Subcutaneous abdominal adipose tissue (tissue), 5 donors: Measurements from ENCODE around the gene TMEM9.

Experiments
- H3K27ac ChIP-seq: one replicate; pipeline ENCODE4 v1.7.0; 2013; ENCODE audit warnings: low read depth, mild to moderate bottlenecking, inconsistent platforms, low read length, moderate library complexity
- H3K27me3 ChIP-seq, 5 donors: one replicate each; pipeline ENCODE4 v1.7.0; 2013; ENCODE audit warnings: low read length in 5 of 5, inconsistent platforms in 1 of 5; ENCODE audit not compliant: control insufficient read depth in 5 of 5, insufficient read depth in 4 of 5
- H3K36me3 ChIP-seq, 5 donors: one replicate each; pipeline ENCODE4 v1.7.0; 2013; ENCODE audit warnings: low read length in 5 of 5; ENCODE audit not compliant: control insufficient read depth in 5 of 5, insufficient read depth in 5 of 5
- H3K4me1 ChIP-seq, 5 donors: one replicate each; pipeline ENCODE4 v1.7.0; 2013; ENCODE audit warnings: low read length in 5 of 5, mild to moderate bottlenecking in 3 of 5, moderate library complexity in 1 of 5; ENCODE audit not compliant: control insufficient read depth in 5 of 5, insufficient read depth in 5 of 5
- H3K4me3 ChIP-seq, 5 donors: one replicate each; pipeline ENCODE4 v1.7.0; 2013; ENCODE audit warnings: low read length in 5 of 5, low read depth in 1 of 5
- H3K9ac ChIP-seq, 5 donors: one replicate each; pipeline ENCODE4 v1.7.0; 2013; ENCODE audit warnings: low read length in 5 of 5, mild to moderate bottlenecking in 4 of 5, moderate library complexity in 3 of 5
- H3K9me3 ChIP-seq, 5 donors: one replicate each; pipeline ENCODE4 v1.7.0; 2013; ENCODE audit warnings: low read length in 5 of 5; ENCODE audit not compliant: control insufficient read depth in 5 of 5
- donor health status: healthy.
- donor health status: healthy.
- donor health status: healthy.
- donor health status: healthy.
- donor health status: healthy.

Gene TMEM9

GRCh38 chr1:201112926-201113325 lies 41.3 kb downstream of the TMEM9 start:
- H3K27ac ChIP-seq, result no peak overlapping the region
- no peak overlapping the region for H3K9ac ChIP-seq
- peaks cover 0 to 11% (median 10%) of the 10 kb centered on the region in 5 donors for H3K4me1 ChIP-seq
- no peaks in the 10 kb centered on the region for H3K9me3 ChIP-seq
- no peak overlapping the region for H3K4me3 ChIP-seq
- H3K36me3 ChIP-seq, result no peaks in the 10 kb centered on the region
- peaks cover 0 to 34% (median 16%) of the 10 kb centered on the region in 5 donors for H3K27me3 ChIP-seq

GRCh38 chr1:201112173-201112731 lies 42.0 kb downstream of the TMEM9 start, which contains the start of gene CACNA1S:
Gene CACNA1S, minus strand, starts transcription at chr1:201112426. Its CDS starts 87 bp downstream, at chr1:201112339.
- peaks cover 0 to 34% (median 16%) of the 10 kb centered on the region in 5 donors for H3K27me3 ChIP-seq

DNA sequence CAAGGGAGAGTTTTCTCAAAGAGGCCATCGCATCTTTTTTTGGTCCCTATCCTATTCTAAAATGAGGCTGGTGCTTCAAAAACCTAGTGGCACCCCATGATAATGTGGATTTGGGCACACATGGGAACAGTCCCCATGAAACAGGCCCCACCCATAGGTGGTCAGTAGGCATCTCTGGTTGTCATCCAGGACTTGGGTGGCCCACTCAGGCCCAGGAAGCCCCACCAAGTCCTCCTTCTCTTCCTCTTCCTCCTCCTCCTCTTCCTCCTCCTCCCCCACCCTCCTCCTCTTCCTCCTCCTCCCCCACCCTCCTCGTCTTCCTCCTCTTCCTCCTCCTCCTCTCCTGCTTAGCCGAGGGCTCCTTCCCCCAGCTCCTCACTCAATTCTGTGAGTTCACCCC lies 42.6 kb downstream of the TMEM9 start:
- H3K27me3 ChIP-seq, result peaks cover 0 to 34% (median 16%) of the 10 kb centered on the region in 5 donors
- H3K9me3 ChIP-seq, result no peaks in the 10 kb centered on the region
- H3K27ac ChIP-seq, result no peak overlapping the region
- H3K4me1 ChIP-seq, result peaks cover 0 to 11% (median 10%) of the 10 kb centered on the region in 5 donors
- H3K4me3 ChIP-seq, result no peak overlapping the region
- H3K36me3 ChIP-seq, result no peaks in the 10 kb centered on the region
- H3K9ac ChIP-seq, result no peak overlapping the region

More at GRCh38 chr1:201112173-201112731, 42.0 kb downstream of the TMEM9 start, which contains the start of gene CACNA1S:
- H3K4me1 ChIP-seq, result peaks cover 0 to 11% (median 10%) of the 10 kb centered on the region in 5 donors
- H3K27ac ChIP-seq, result no peak within 1 kb of the TSS
- no peak within 1 kb of the TSS for H3K9ac ChIP-seq
- no peaks in the 10 kb centered on the region for H3K36me3 ChIP-seq
- H3K9me3 ChIP-seq, result no peaks in the 10 kb centered on the region
- no peak within 1 kb of the TSS for H3K4me3 ChIP-seq

DNA sequence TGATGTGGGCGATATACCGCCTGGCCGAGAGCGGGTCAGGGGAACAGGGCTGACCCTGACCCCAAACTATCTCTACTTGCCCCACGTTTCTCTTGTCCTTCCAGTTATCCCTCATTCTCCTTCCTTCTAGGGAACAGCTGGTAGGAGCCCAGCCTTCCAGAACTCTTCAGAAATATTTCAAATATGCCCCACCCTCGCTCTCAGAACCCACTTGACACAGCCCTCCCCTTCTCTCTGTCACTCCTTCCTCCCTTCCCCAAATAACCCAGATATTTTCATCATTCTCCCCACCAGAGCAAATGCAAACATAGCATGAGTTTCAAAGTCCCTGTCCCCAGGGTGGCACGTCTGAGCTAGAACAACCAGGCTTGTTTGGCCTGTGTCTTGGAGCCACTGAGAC lies 43.1 kb downstream of the TMEM9 start:
- Histone ChIP-seq H3K4me1 (peaks cover 0 to 11% (median 10%) of the 10 kb centered on the region in 5 donors), H3K27me3 (peaks cover 0 to 32% (median 16%) of the 10 kb centered on the region in 5 donors), H3K36me3 (no peaks in the 10 kb centered on the region), H3K9me3 (no peaks in the 10 kb centered on the region), H3K4me3 (no peak overlapping the region), H3K27ac (no peak overlapping the region), H3K9ac (no peak overlapping the region)

DNA sequence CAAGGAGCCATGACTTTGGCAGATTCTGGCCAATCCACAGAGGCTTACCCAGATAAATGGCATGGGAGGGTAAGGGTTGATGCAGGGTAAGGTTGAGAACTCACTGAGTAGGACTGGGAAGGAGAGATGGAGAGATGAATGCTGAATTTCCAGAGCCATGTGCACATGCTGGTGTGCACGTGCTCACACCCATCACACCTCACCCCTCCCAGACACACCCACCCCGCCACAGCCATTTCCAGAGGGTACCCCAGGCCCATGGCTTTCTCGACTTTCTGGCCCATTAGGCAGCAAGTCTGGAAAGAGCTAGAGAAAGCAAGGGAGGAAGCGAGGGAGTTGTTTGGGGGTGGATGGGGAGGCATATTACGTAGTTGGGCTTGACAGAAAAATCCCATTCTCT lies 43.7 kb downstream of the TMEM9 start:
- Histone ChIP-seq H3K4me3 (no peak overlapping the region), H3K4me1 (peaks cover 0 to 11% (median 10%) of the 10 kb centered on the region in 5 donors), H3K9ac (no peak overlapping the region), H3K27me3 (peaks cover 0 to 31% (median 16%) of the 10 kb centered on the region in 5 donors), H3K9me3 (no peaks in the 10 kb centered on the region), H3K36me3 (no peaks in the 10 kb centered on the region), H3K27ac (no peak overlapping the region)

DNA sequence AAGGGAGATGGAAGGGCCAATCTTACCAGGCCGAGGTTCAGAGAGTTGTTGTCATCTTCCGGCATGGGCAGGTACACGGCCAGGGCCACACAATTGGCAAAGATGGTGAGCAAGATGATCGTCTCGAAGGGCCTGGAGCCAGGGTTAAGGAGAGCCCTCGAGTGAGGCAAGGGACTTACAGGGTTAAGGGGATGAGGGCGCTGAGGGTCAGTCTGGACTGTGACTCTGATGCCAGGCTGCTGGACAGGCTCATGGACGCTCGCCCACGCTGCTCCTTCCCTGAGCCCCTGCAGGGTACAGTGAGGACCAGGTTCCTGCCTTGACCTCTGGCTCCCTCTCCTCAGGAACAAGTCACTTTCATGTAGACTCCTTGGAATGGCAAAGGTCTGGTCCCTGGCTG lies 44.1 kb downstream of the TMEM9 start:
- Histone ChIP-seq H3K9ac (no peak overlapping the region), H3K27me3 (peaks cover 0 to 28% (median 11%) of the 10 kb centered on the region in 5 donors), H3K4me1 (peaks cover 0 to 11% (median 10%) of the 10 kb centered on the region in 5 donors), H3K4me3 (no peak overlapping the region), H3K9me3 (no peaks in the 10 kb centered on the region), H3K36me3 (no peaks in the 10 kb centered on the region), H3K27ac (no peak overlapping the region)

GRCh38 chr1:201109651-201110050 lies 44.6 kb downstream of the TMEM9 start:
- Histone ChIP-seq H3K27me3 (peaks cover 0 to 25% (median 11%) of the 10 kb centered on the region in 5 donors), H3K4me3 (no peak overlapping the region), H3K9ac (no peak overlapping the region)

DNA sequence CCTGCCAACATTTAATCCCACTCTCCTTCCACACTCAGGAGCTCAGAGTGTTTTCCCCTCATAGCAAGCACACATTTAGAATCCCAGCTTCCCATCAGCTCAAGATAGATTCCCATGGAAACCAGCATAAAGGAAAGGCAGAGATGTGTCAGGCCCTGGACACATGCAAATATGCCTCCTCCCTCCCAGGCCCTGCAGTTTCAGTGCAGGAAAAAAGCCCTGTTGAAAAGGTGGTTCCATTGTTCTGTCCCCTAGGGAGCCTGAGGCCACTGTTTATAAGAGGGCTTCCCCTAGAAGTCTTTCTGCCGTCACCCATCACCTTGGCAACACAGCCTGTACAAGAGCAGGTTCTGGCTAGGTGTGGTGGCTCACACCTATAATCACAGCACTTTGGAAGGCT lies 45.7 kb downstream of the TMEM9 start:
- Histone ChIP-seq H3K27me3 (peaks cover 0 to 19% (median 9%) of the 10 kb centered on the region in 5 donors), H3K36me3 (no peaks in the 10 kb centered on the region), H3K9ac (no peak overlapping the region), H3K27ac (no peak overlapping the region), H3K4me1 (no peaks in the 10 kb centered on the region), H3K9me3 (no peaks in the 10 kb centered on the region), H3K4me3 (no peak overlapping the region)

More at GRCh38 chr1:201109651-201110050, 44.6 kb downstream of the TMEM9 start:
- peaks cover 0 to 8% (median 7%) of the 10 kb centered on the region in 5 donors for H3K4me1 ChIP-seq
- H3K9me3 ChIP-seq, result no peaks in the 10 kb centered on the region
- no peak overlapping the region for H3K27ac ChIP-seq
- no peaks in the 10 kb centered on the region for H3K36me3 ChIP-seq

DNA sequence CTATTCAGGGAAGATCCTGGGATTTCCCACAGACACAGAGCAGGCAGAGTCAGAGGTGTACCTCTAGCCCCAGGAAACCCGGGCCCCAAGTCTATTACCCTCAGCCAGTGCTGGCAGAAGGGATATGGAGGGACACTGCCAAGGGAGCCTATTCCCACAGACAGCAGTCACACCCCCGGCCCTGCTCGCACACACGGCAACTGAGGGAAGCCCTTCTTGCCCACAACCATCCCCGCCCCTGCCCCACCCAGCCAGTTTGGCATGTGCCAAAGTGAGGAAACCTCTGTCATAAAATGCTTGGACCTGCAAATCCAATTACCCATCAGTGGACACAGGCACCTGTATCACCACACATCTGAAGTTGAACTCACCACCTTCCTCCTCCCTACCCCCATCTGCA lies 48.6 kb downstream of the TMEM9 start:
- Histone ChIP-seq H3K4me3 (no peak overlapping the region), H3K4me1 (no peaks in the 10 kb centered on the region), H3K27ac (no peak overlapping the region), H3K36me3 (no peaks in the 10 kb centered on the region), H3K9ac (no peak overlapping the region), H3K9me3 (no peaks in the 10 kb centered on the region), H3K27me3 (peaks cover 0 to 6% (median 2%) of the 10 kb centered on the region in 5 donors)

GRCh38 chr1:201104141-201104540 lies 50.1 kb downstream of the TMEM9 start:
- no peak overlapping the region for H3K4me3 ChIP-seq
- no peaks in the 10 kb centered on the region for H3K4me1 ChIP-seq
- no peaks in the 10 kb centered on the region for H3K9me3 ChIP-seq
- no peaks in the 10 kb centered on the region for H3K36me3 ChIP-seq
- no peak overlapping the region for H3K9ac ChIP-seq
- H3K27me3 ChIP-seq, result peaks cover 0 to 4% (median 0%) of the 10 kb centered on the region in 5 donors
- H3K27ac ChIP-seq, result no peak overlapping the region
